ENCODE measurements around the gene MVP. TPM values are rescaled to one million over a fixed set of nuclear protein-coding genes. Genes with fewer than 3 reads are reported as not detected.

The MVP gene
- total RNA-seq, 1 experiment from 2014 or later = 75.1 TPM

GRCh38 chr16:29813644-29814562 lies 6.4 kb upstream of the MVP start:
- no peak for ATAC-seq
- Histone ChIP-seq H4K20me1 (ENCODE audit: insufficient read depth) (no peaks in the 10 kb centered on the region), H3K4me1 (ENCODE audit: control insufficient read depth in 1 of 2, insufficient read depth in 2 of 2, low read length in 2 of 2) (peaks cover 39 to 78% of the 10 kb centered on the region in 2 experiments), H3K4me3 (replicated peaks in 1 of 2; ENCODE audit: low read depth in 1 of 2, low read length in 2 of 2) (no peak overlapping the region), H3K27ac (ENCODE audit: low read depth, low read length) (no peak overlapping the region), H3K9me2 (ENCODE audit: insufficient read depth) (no peaks in the 10 kb centered on the region), H3K27me3 (ENCODE audit: insufficient read depth, low read length) (no peaks in the 10 kb centered on the region), H3K4me2 (ENCODE audit: low read length) (peak overlapping the region; percentile 99; the same call in 1 of the 2 replicates), H3K9me3 (ENCODE audit: control insufficient read depth in 1 of 2, insufficient read depth in 1 of 2, low read depth in 1 of 2, low read length in 2 of 2) (no peaks in the 10 kb centered on the region), H3K36me3 (ENCODE audit: control insufficient read depth in 1 of 2, insufficient read depth in 2 of 2, low read length in 2 of 2) (peaks cover 2 to 17% of the 10 kb centered on the region in 2 experiments; a peak in 3 of 4 replicates), H3K79me2 (ENCODE audit: insufficient read depth, low read length) (peaks cover 40% of the 10 kb centered on the region), H2AFZ (ENCODE audit: low read depth, low read length, poor library complexity, severe bottlenecking) (no peak overlapping the region), H3K9ac (ENCODE audit: low read length) (no peak overlapping the region)
- POLR2A ChIA-PET = no interaction called here
- DNase-seq (ENCODE audit: low read depth, low spot score) = no peak
- RAD21 ChIA-PET (ENCODE audit: low non-redundant PET in 1 of 2, low total read pairs in 2 of 2, uncharacterized antibody in 2 of 2, unreplicated experiment in 2 of 2) = no interaction called here
- CTCF ChIA-PET = interaction anchor here (0.5 to 0.6 kb wide), 2 partner anchors 8 to 1204 kb away, joined by 3 to 4 read pairs; partner anchors contain the start of gene MAZ
- intact Hi-C loops (cut with micrococcal nuclease) = no loop called here
- no peak for TF ChIP-seq ZNF274 (IDR thresholded peaks at IDR 0.05; ENCODE audit: low read depth, low read length)
- BruUV-seq (replicated peaks) = no TSS peak

GRCh38 chr16:29814592-29814991 lies 5.7 kb upstream of the MVP start:
- no TSS peak for BruUV-seq (replicated peaks)
- no peaks in the 10 kb centered on the region for H3K9me2 ChIP-seq (ENCODE audit: insufficient read depth)
- no peak for ATAC-seq
- H3K36me3 ChIP-seq (ENCODE audit: control insufficient read depth in 1 of 2, insufficient read depth in 2 of 2, low read length in 2 of 2) = peaks cover 0 to 10% of the 10 kb centered on the region in 2 experiments; a peak in 3 of 4 replicates
- RAD21 ChIA-PET (ENCODE audit: low non-redundant PET in 1 of 2, low total read pairs in 2 of 2, uncharacterized antibody in 2 of 2, unreplicated experiment in 2 of 2) = no interaction called here
- H3K9ac ChIP-seq (ENCODE audit: low read length) = peak overlapping the region; percentile 97; the same call in 1 of the 2 replicates
- H3K27me3 ChIP-seq (ENCODE audit: insufficient read depth, low read length) = no peaks in the 10 kb centered on the region
- no peaks in the 10 kb centered on the region for H3K9me3 ChIP-seq (ENCODE audit: control insufficient read depth in 1 of 2, insufficient read depth in 1 of 2, low read depth in 1 of 2, low read length in 2 of 2)
- H3K27ac ChIP-seq (ENCODE audit: low read depth, low read length) = peak overlapping the region; percentile 98
- peaks cover 39 to 78% of the 10 kb centered on the region in 2 experiments for H3K4me1 ChIP-seq (ENCODE audit: control insufficient read depth in 1 of 2, insufficient read depth in 2 of 2, low read length in 2 of 2)
- H3K4me2 ChIP-seq (ENCODE audit: low read length) = peak overlapping the region; percentile 78; the same call in 1 of the 2 replicates
- no peak overlapping the region for H2AFZ ChIP-seq (ENCODE audit: low read depth, low read length, poor library complexity, severe bottlenecking)
- TF ChIP-seq SRF (IDR thresholded peaks at IDR 0.05; ENCODE audit: low read depth) = no peak
- TF ChIP-seq REST (IDR thresholded peaks at IDR 0.05; ENCODE audit: low read depth) = no peak
- TF ChIP-seq JUND (IDR thresholded peaks at IDR 0.05) = no peak
- TF ChIP-seq EZH2phosphoT487 (IDR thresholded peaks at IDR 0.05; ENCODE audit: borderline replicate concordance) = no peak
- no peak for TF ChIP-seq ATF3 (IDR thresholded peaks at IDR 0.05)
- peaks cover 40% of the 10 kb centered on the region for H3K79me2 ChIP-seq (ENCODE audit: insufficient read depth, low read length)
- CTCF ChIA-PET = interaction anchor here (0.5 kb wide), 1 partner anchor 8 kb away, joined by 3 read pairs; the partner anchor contains the start of gene MAZ
- POLR2A ChIA-PET = no interaction called here
- intact Hi-C loops (cut with micrococcal nuclease) = no loop called here
- no peak for DNase-seq (ENCODE audit: low read depth, low spot score)
- H4K20me1 ChIP-seq (ENCODE audit: insufficient read depth) = no peaks in the 10 kb centered on the region
- H3K4me3 ChIP-seq (replicated peaks in 1 of 2; ENCODE audit: low read depth in 1 of 2, low read length in 2 of 2) = no peak overlapping the region

Data from HCT116 (cell line).